GM12878 (cell line): ENCODE measurements around the gene FBXO42. TPM values are rescaled to one million over a fixed set of nuclear protein-coding genes. Genes with fewer than 3 reads are reported as not detected.

Experiments used
- ATAC-seq: fragments of 200-7000 bp; cut with Tn5 transposase; 3 replicates; pipeline ENCODE4 v1.9.1; 2020; ENCODE audit warnings: mild to moderate bottlenecking, moderate library complexity
- BruUV-seq: library from RNA; stranded (reverse); fragments of 400-500 nt; replicated peaks from 2 replicates; lab custom pipeline; 2021; lab: Mats Ljungman, UMichigan
- CTCF ChIA-PET: fragments of 300-600 bp; sonication (Branson Sonifier 250); formaldehyde crosslinking; extraction: SDS; loops from one replicate; lab custom pipeline; 2021; ENCODE audit warnings: inconsistent platforms; lab: Yijun Ruan, JAX
- POLR2A ChIA-PET: fragments of 350-600 bp; formaldehyde crosslinking; extraction: SDS; loops from one replicate; lab custom pipeline; 2021; ENCODE audit warnings: inconsistent platforms; lab: Charles Lee
- RAD21 ChIA-PET: fragments of 300-600 bp; sonication (Branson Sonifier 250); formaldehyde crosslinking; loops from one replicate; lab custom pipeline; 2023; ENCODE audit warnings: antibody characterized with exemption; ENCODE audit not compliant: unreplicated experiment; lab: Charles Lee
- SMC1A ChIA-PET: fragments of 300-600 bp; sonication (Branson Sonifier 250); formaldehyde crosslinking; loops from one replicate; lab custom pipeline; 2023; ENCODE audit not compliant: unreplicated experiment, uncharacterized antibody; lab: Charles Lee
- DNase-seq: peaks from one replicate; pipeline ENCODE4 v3.0.0-alpha.2; 2011; ENCODE audit warnings: low read depth, low spot score
- FAIRE-seq: peaks from 3 replicates; lab custom pipeline; 2011; peaks lifted over from hg19 to GRCh38; lab: Jason Lieb, UNC
- H2AFZ ChIP-seq: 2 replicates; pipeline ENCODE4 v1.6.0; 2011; ENCODE audit warnings: low read depth, low read length, control low read depth; ENCODE audit not compliant: control insufficient read depth
- H3K27ac ChIP-seq: 2 replicates; pipeline ENCODE4 v1.5.1; 2011; ENCODE audit warnings: control low read depth; ENCODE audit not compliant: control insufficient read depth, insufficient read depth
- H3K27me3 ChIP-seq, 2 experiments: replicated peaks in 1 of 2; 2 replicates each; pipeline versions ENCODE4 v1.6.0 to v1.6.1; 2011; ENCODE audit warnings: low read length in 1 of 2; ENCODE audit not compliant: control insufficient read depth in 2 of 2, insufficient read depth in 2 of 2
- H3K36me3 ChIP-seq, 2 experiments: 2 replicates each; pipeline ENCODE4 v1.5.1; 2011; ENCODE audit warnings: low read length in 1 of 2; ENCODE audit not compliant: control insufficient read depth in 2 of 2, insufficient read depth in 2 of 2
- H3K4me1 ChIP-seq: 2 replicates; pipeline ENCODE4 v1.6.1; 2011; ENCODE audit warnings: mild to moderate bottlenecking, low read length, moderate library complexity, mixed read lengths; ENCODE audit not compliant: control insufficient read depth, insufficient read depth
- H3K4me2 ChIP-seq: 2 replicates; pipeline ENCODE4 v1.6.0; 2011; ENCODE audit warnings: control low read depth; ENCODE audit not compliant: control insufficient read depth, insufficient read depth
- H3K4me3 ChIP-seq: fragments of 200-600 bp; sonication (generic); 2 replicates; pipeline ENCODE4 v1.5.1; 2016
- H3K79me2 ChIP-seq: 2 replicates; pipeline ENCODE4 v1.6.0; 2011; ENCODE audit warnings: low read length; ENCODE audit not compliant: control insufficient read depth, insufficient read depth
- H3K9ac ChIP-seq: 2 replicates; pipeline ENCODE4 v1.8.0; 2011; ENCODE audit warnings: low read length, control low read depth, mixed read lengths; ENCODE audit not compliant: control insufficient read depth, insufficient read depth
- H3K9me3 ChIP-seq: replicated peaks from 3 replicates; pipeline ENCODE4 v1.5.1; 2011; ENCODE audit warnings: mild to moderate bottlenecking, low read length; ENCODE audit not compliant: control insufficient read depth, insufficient read depth
- H4K20me1 ChIP-seq: 2 replicates; pipeline ENCODE4 v1.6.0; 2011; ENCODE audit not compliant: control insufficient read depth, insufficient read depth
- BACH1 ChIP-seq: fragments of 450-650 bp; IDR thresholded peaks from 2 replicates; pipeline ENCODE4 v1.6.1; 2017; ENCODE audit warnings: mild to moderate bottlenecking, borderline replicate concordance
- BRCA1 ChIP-seq: IDR thresholded peaks from 2 replicates; pipeline ENCODE4 v1.6.1; 2011; ENCODE audit warnings: low read depth, low read length, improper control_type of control experiment
- CBX3 ChIP-seq: fragments of 200-600 bp; sonication (generic); IDR thresholded peaks from 2 replicates; pipeline ENCODE4 v1.6.1; 2016; ENCODE audit warnings: low read depth, borderline replicate concordance
- CEBPB ChIP-seq, 2 experiments: fragments of 150-350 bp in 1 of 2; IDR thresholded peaks; 2 replicates each; pipeline ENCODE4 v1.6.1; 2012 to 2014; ENCODE audit warnings: low read depth in 2 of 2, low read length in 2 of 2, borderline replicate concordance in 1 of 2, inconsistent platforms in 1 of 2
- EED ChIP-seq: sonication (generic); IDR thresholded peaks from 2 replicates; pipeline ENCODE4 v1.6.1; 2016; ENCODE audit warnings: antibody characterized with exemption, low read depth
- FOS ChIP-seq: IDR thresholded peaks from 3 replicates; pipeline ENCODE4 v1.6.1; 2011; ENCODE audit warnings: borderline replicate concordance; ENCODE audit not compliant: insufficient read length; ENCODE audit errors: extremely low read depth
- HSF1 ChIP-seq: fragments of 150-350 bp; IDR thresholded peaks from 2 replicates; pipeline ENCODE4 v1.6.1; 2014; ENCODE audit warnings: mild to moderate bottlenecking, low read depth, low read length
- MXI1 ChIP-seq: fragments of 150-350 bp; IDR thresholded peaks from 2 replicates; pipeline ENCODE4 v1.6.1; 2011; ENCODE audit warnings: low read depth, mild to moderate bottlenecking, inconsistent platforms, low read length, improper control_type of control experiment
- NR2F1 ChIP-seq: fragments of 450-650 bp; conservative IDR thresholded peaks from 2 replicates; pipeline ENCODE4 v1.6.1; 2017; ENCODE audit warnings: mild to moderate bottlenecking
- RAD21 ChIP-seq: IDR thresholded peaks from 2 replicates; pipeline ENCODE4 v1.6.1; 2011; ENCODE audit warnings: mild to moderate bottlenecking, low read depth, low read length, moderate library complexity; ENCODE audit not compliant: insufficient read depth
- RCOR1 ChIP-seq: conservative IDR thresholded peaks from 2 replicates; pipeline ENCODE4 v1.6.1; 2012; ENCODE audit warnings: low read depth, low read length, improper control_type of control experiment
- RUNX3 ChIP-seq: IDR thresholded peaks from 2 replicates; pipeline ENCODE4 v1.6.1; 2012; ENCODE audit warnings: low read length, inconsistent platforms
- SMAD5 ChIP-seq: IDR thresholded peaks from 2 replicates; pipeline ENCODE4 v1.6.1; 2016; ENCODE audit warnings: antibody characterized with exemption, low read depth
- SMC3 ChIP-seq: IDR thresholded peaks from 2 replicates; pipeline ENCODE4 v1.6.1; 2011; ENCODE audit warnings: low read length, improper control_type of control experiment, borderline replicate concordance
- SREBF1 ChIP-seq: IDR thresholded peaks from 2 replicates; pipeline ENCODE4 v1.6.1; 2012; ENCODE audit warnings: mild to moderate bottlenecking, low read length
- YY1 ChIP-seq: IDR thresholded peaks from 2 replicates; pipeline ENCODE4 v1.6.1; 2011; ENCODE audit warnings: low read depth, mild to moderate bottlenecking, low read length
- ZNF622 ChIP-seq: fragments of 450-650 bp; IDR thresholded peaks from 2 replicates; pipeline ENCODE4 v1.6.1; 2017; ENCODE audit warnings: mild to moderate bottlenecking, inconsistent platforms
- whole genome bisulfite sequencing: methylation state at CpG from one replicate; pipeline ENCODE4 v1.1.6; 2016; ENCODE audit warnings: low lambda C conversion rate; ENCODE audit not compliant: insufficient replicate concordance, insufficient coverage; ENCODE audit errors: missing lambda C conversion rate; 5-methylcytosine and 5-hydroxymethylcytosine counted together
- in situ Hi-C: fragments of 300-500 bp; cut with MboI; formaldehyde crosslinking; loops from 9 replicates; pipeline ENCODE4 v1.14.3; 2018; ENCODE audit warnings: mixed read lengths
- intact Hi-C: fragments of 100-400 bp; cut with micrococcal nuclease; formaldehyde crosslinking; loops from one replicate; pipeline ENCODE4 v1.14.2; 2022; ENCODE audit not compliant: unreplicated experiment
- polyA plus RNA-seq, 11 experiments: library from polyadenylated mRNA; depleted of rRNA in 4 of 11; unstranded in 6 of 11; stranded (reverse) in 5 of 11; fragments of >200 nt; fragmentation: Nextera tagmentation in 4 of 11; fragmentation: Illumina TruSeq in 1 of 11; extraction: Ambion mirVana in 4 of 11; extraction: Trizol in 1 of 11; gene quantifications; 1 replicate in 1 of 11; 2 replicates in 10 of 11; pipeline versions ENCODE4 v1.2.1 to v1.2.3, GENCODE V29; 2011 to 2016; ENCODE audit warnings: inconsistent platforms in 2 of 11, missing spikeins in 2 of 11, low read depth in 1 of 11
- total RNA-seq, 4 experiments: library from RNA; depleted of rRNA in 3 of 4; stranded (reverse); fragments of >200 nt in 3 of 4; fragmentation: Illumina TruSeq in 1 of 4; extraction: Trizol in 1 of 4; gene quantifications; 2 replicates each; pipeline versions ENCODE4 v1.2.1 to v1.2.3, GENCODE V29; 2013 to 2021

The FBXO42 gene
- total and polyA plus RNA-seq, 10 of the 15 experiments (the other 5 are each of a cell fraction or from before 2014, with no cell fraction given) = 6.1 to 23.8 (median 15.2) TPM

- no peak overlapping the region for H3K4me2 ChIP-seq
- in situ Hi-C loops = no loop called here
- CTCF ChIA-PET = interaction anchor here (0.6 to 1.1 kb wide), 2 partner anchors 9 to 155 kb away, joined by 3 read pairs; no protein-coding TSS in a partner anchor
- no peak for ATAC-seq
- H3K36me3 ChIP-seq = no peaks in the 10 kb centered on the region
- H3K27me3 ChIP-seq = no peaks in the 10 kb centered on the region; a peak in 1 of 4 replicates
- FAIRE-seq = no peak
- H2AFZ ChIP-seq = no peak overlapping the region
- H4K20me1 ChIP-seq = no peaks in the 10 kb centered on the region
- no peak overlapping the region for H3K4me3 ChIP-seq
- H3K9ac ChIP-seq = no peak overlapping the region
- intact Hi-C loops = loop anchor here (5.0 kb wide), 1 partner anchor 154 kb away; no protein-coding TSS in a partner anchor
- SMC1A ChIA-PET = interaction anchor here (0.6 kb wide), 2 partner anchors 40 to 86 kb away, joined by 3 read pairs; no protein-coding TSS in a partner anchor
- RAD21 ChIA-PET = interaction anchor here (2.1 kb wide), 1 partner anchor 8 kb away, joined by 5 read pairs; no protein-coding TSS in a partner anchor
- H3K27ac ChIP-seq = no peak overlapping the region
- peaks cover 4% of the 10 kb centered on the region; the same call in 1 of the 2 replicates for H3K4me1 ChIP-seq
- H3K9me3 ChIP-seq = no peaks in the 10 kb centered on the region
- no peak for DNase-seq
- POLR2A ChIA-PET = interaction anchor here (1.4 kb wide), 1 partner anchor 10 kb away, joined by 3 read pairs; no protein-coding TSS in a partner anchor
- 81% methylated on average over 11 of the region's 13 CpGs for WGBS
- BruUV-seq = no TSS peak
- H3K79me2 ChIP-seq = no peaks in the 10 kb centered on the region
- TF ChIP-seq NR2F1 = no peak
- no peak for TF ChIP-seq HSF1
- no peak for TF ChIP-seq EED
- no peak for TF ChIP-seq SREBF1
- no peak for TF ChIP-seq BRCA1
- no peak for TF ChIP-seq SMAD5
- no peak for TF ChIP-seq ZNF622
- no peak for TF ChIP-seq SMC3
- no peak for TF ChIP-seq RAD21
- no peak for TF ChIP-seq MXI1
- TF ChIP-seq RUNX3 = no peak
- TF ChIP-seq RCOR1 = no peak
- TF ChIP-seq CBX3 = no peak
- no peak for TF ChIP-seq BACH1
- TF ChIP-seq YY1 = no peak
- no peak for TF ChIP-seq FOS
- TF ChIP-seq CEBPB (IDR thresholded peaks at IDR 0.05; ENCODE audit: borderline replicate concordance in 1 of 2, low read depth in 2 of 2, low read length in 2 of 2) = no peak
These were observed 143.9 kb downstream of the FBXO42 start for GRCh38 chr1:16208270-16208987.
